K562 (cell line): ENCODE measurements around the gene ATP5PB. TPM values are rescaled to one million over a fixed set of nuclear protein-coding genes. Genes with fewer than 3 reads are reported as not detected.

Source experiments
- ATAC-seq: fragments of 200-7000 bp; cut with Tn5 transposase; 3 replicates; pipeline ENCODE4 v1.9.1; 2020; ENCODE audit warnings: moderate library complexity
- BruUV-seq: library from RNA; stranded (reverse); fragments of 400-500 nt; replicated peaks from 2 replicates; lab custom pipeline; 2021; lab: Mats Ljungman, UMichigan
- CTCF ChIA-PET: fragments of 300-600 bp; formaldehyde crosslinking; extraction: SDS; loops from one replicate; lab custom pipeline; 2021; ENCODE audit warnings: low intra/inter-chr PET ratio; lab: Yijun Ruan, JAX
- POLR2A ChIA-PET: fragments of 300-600, 350-650 bp; sonication (Branson Sonifier 250); formaldehyde crosslinking; extraction: SDS; loops from one replicate; lab custom pipeline; 2021; ENCODE audit warnings: antibody characterized with exemption, inconsistent platforms; lab: Yijun Ruan, JAX
- DNase-seq, 4 experiments: peaks; one replicate each; pipeline versions ENCODE4 v3.0.0 to v3.0.0-alpha.2; 2011 to 2018; ENCODE audit warnings: low spot score in 3 of 4, mixed read lengths in 3 of 4; ENCODE audit errors: extremely low read depth in 1 of 4
- FAIRE-seq: peaks from 2 replicates; lab custom pipeline; 2011; peaks lifted over from hg19 to GRCh38; lab: Jason Lieb, UNC
- H2AFZ ChIP-seq: 2 replicates; pipeline ENCODE4 v1.6.0; 2011; ENCODE audit warnings: low read depth, low read length, control low read depth, inconsistent platforms
- H3K27ac ChIP-seq: fragments of 200-600 bp; 3 replicates; pipeline ENCODE4 v1.8.0; 2011; ENCODE audit warnings: low read depth, mild to moderate bottlenecking, control low read depth, inconsistent platforms, low read length, moderate library complexity, mixed read lengths; ENCODE audit errors: extremely low read depth
- H3K27me3 ChIP-seq, 2 experiments: fragments of 300-600 bp in 1 of 2; 2 replicates in 1 of 2; 3 replicates in 1 of 2; pipeline versions ENCODE4 v1.6.0 to v1.8.0; 2011; ENCODE audit warnings: inconsistent platforms in 2 of 2, low read length in 2 of 2, mild to moderate bottlenecking in 1 of 2, mixed read lengths in 1 of 2, moderate library complexity in 1 of 2; ENCODE audit not compliant: control insufficient read depth in 2 of 2, insufficient read depth in 2 of 2
- H3K36me3 ChIP-seq: fragments of 300-600 bp; 3 replicates; pipeline ENCODE4 v1.8.0; 2011; ENCODE audit warnings: mild to moderate bottlenecking, low read length, inconsistent platforms; ENCODE audit not compliant: control insufficient read depth, insufficient read depth
- H3K4me1 ChIP-seq, 2 experiments: fragments of 200-600 bp in 1 of 2; replicated peaks in 1 of 2; 2 replicates in 1 of 2; 3 replicates in 1 of 2; pipeline versions ENCODE4 v1.5.1 to v1.8.0; 2011; ENCODE audit warnings: inconsistent platforms in 2 of 2, low read length in 2 of 2, mild to moderate bottlenecking in 1 of 2, mixed read lengths in 1 of 2, moderate library complexity in 1 of 2; ENCODE audit not compliant: control insufficient read depth in 2 of 2, insufficient read depth in 2 of 2
- H3K4me2 ChIP-seq: 2 replicates; pipeline ENCODE4 v1.6.1; 2011; ENCODE audit warnings: low read length, control low read depth, inconsistent platforms, mixed read lengths; ENCODE audit not compliant: insufficient read depth
- H3K4me3 ChIP-seq: fragments of 200-600 bp; sonication (generic), shearing (Covaris generic); 2 replicates; pipeline ENCODE4 v1.5.1; 2016; ENCODE audit warnings: control low read depth, inconsistent platforms
- H3K79me2 ChIP-seq: fragments of 200-600 bp; 3 replicates; pipeline ENCODE4 v1.8.0; 2011; ENCODE audit warnings: low read length, inconsistent platforms; ENCODE audit not compliant: control insufficient read depth, insufficient read depth
- H3K9ac ChIP-seq, 2 experiments: 2 replicates each; pipeline versions ENCODE4 v1.6.0 to v1.6.1; 2011; ENCODE audit warnings: low read depth in 2 of 2, low read length in 2 of 2, control low read depth in 1 of 2, inconsistent platforms in 1 of 2, mild to moderate bottlenecking in 1 of 2, mixed read lengths in 1 of 2; ENCODE audit not compliant: insufficient read depth in 1 of 2
- H3K9me1 ChIP-seq: one replicate; pipeline ENCODE4 v1.6.0; 2011; ENCODE audit warnings: inconsistent platforms, mild to moderate bottlenecking, low read length, moderate library complexity; ENCODE audit not compliant: control insufficient read depth, insufficient read depth
- H3K9me3 ChIP-seq: replicated peaks from 2 replicates; pipeline ENCODE4 v1.5.1; 2011; ENCODE audit warnings: low read depth, low read length, inconsistent platforms; ENCODE audit not compliant: control insufficient read depth, insufficient read depth
- H4K20me1 ChIP-seq: replicated peaks from 2 replicates; pipeline ENCODE4 v1.6.1; 2011; ENCODE audit warnings: low read length, inconsistent platforms, mixed read lengths; ENCODE audit not compliant: control insufficient read depth, insufficient read depth
- KLF10 ChIP-seq: fragments of 250-450 bp; sonication (Bioruptor Pico); IDR thresholded peaks from 2 replicates; pipeline ENCODE4 v1.6.1; 2021; ENCODE audit warnings: matching md5 sums
- POLR2A ChIP-seq: fragments of 450-650 bp; conservative IDR thresholded peaks from 2 replicates; pipeline ENCODE4 v1.6.1; 2016
- PRPF4 ChIP-seq: fragments of 200-400 bp; formaldehyde crosslinking; IDR thresholded peaks from one replicate; pipeline ENCODE4 v1.6.1; 2017; ENCODE audit warnings: low read length, low read depth, mild to moderate bottlenecking; ENCODE audit not compliant: insufficient read depth, poor library complexity, severe bottlenecking
- RBM25 ChIP-seq: fragments of 200-400 bp; formaldehyde crosslinking; IDR thresholded peaks from 2 replicates; pipeline ENCODE4 v1.6.1; 2018; ENCODE audit warnings: low read length, low read depth, moderate library complexity; ENCODE audit not compliant: severe bottlenecking
- SUPT5H ChIP-seq: fragments of 450-650 bp; IDR thresholded peaks from 2 replicates; pipeline ENCODE4 v1.6.1; 2016
- ZFP36 ChIP-seq: fragments of 150-350 bp; IDR thresholded peaks from 2 replicates; pipeline ENCODE4 v1.6.1; 2018; ENCODE audit warnings: low read length, low read depth; ENCODE audit not compliant: partially characterized antibody
- ZNF76 ChIP-seq: fragments of 250-450 bp; sonication (Bioruptor Pico); IDR thresholded peaks from 2 replicates; pipeline ENCODE4 v1.4.0; 2020; ENCODE audit warnings: mild to moderate bottlenecking, moderate library complexity, borderline replicate concordance
- WGBS: fragments of 100-300 bp; shearing (Covaris generic); methylation state at CpG from one replicate; pipeline ENCODE4 v1.1.6; 2016; ENCODE audit warnings: low coverage, mixed read lengths; ENCODE audit not compliant: insufficient coverage; ENCODE audit errors: missing lambda C conversion rate; 5-methylcytosine and 5-hydroxymethylcytosine counted together
- in situ Hi-C: fragments of 300-500 bp; cut with MboI; formaldehyde crosslinking; loops from 4 replicates; pipeline ENCODE4 v1.15.0; 2018; ENCODE audit warnings: inconsistent platforms, mixed read lengths
- intact Hi-C: fragments of 100-400 bp; cut with micrococcal nuclease; formaldehyde crosslinking; loops from 2 replicates; pipeline ENCODE4 v1.14.2; 2022
- polyA plus RNA-seq, 8 experiments: library from polyadenylated mRNA; depleted of rRNA in 4 of 8; stranded (reverse) in 5 of 8; unstranded in 3 of 8; fragments of >200 nt; fragmentation: Nextera tagmentation in 2 of 8; fragmentation: Illumina TruSeq in 1 of 8; extraction: Ambion mirVana in 2 of 8; extraction: Trizol in 1 of 8; gene quantifications; 2 replicates each; pipeline versions ENCODE4 v1.2.1 to v1.2.3, GENCODE V29; 2011 to 2014; ENCODE audit warnings: inconsistent platforms in 1 of 8, missing spikeins in 1 of 8
- total RNA-seq, 7 experiments: library from RNA; depleted of rRNA in 6 of 7; stranded (reverse); fragments of >200 nt in 6 of 7; fragmentation: Illumina TruSeq in 2 of 7; extraction: Trizol in 2 of 7; gene quantifications; 2 replicates each; pipeline versions ENCODE4 v1.2.1 to v1.2.3, GENCODE V29; 2011 to 2021; ENCODE audit warnings: low replicate concordance in 1 of 7
- TF ChIP-seq, protein P1 (sequence below): fragments of 250-450 bp; sonication (Bioruptor Pico); IDR thresholded peaks from 2 replicates; pipeline ENCODE4 v1.5.1; 2021; ENCODE audit warnings: mild to moderate bottlenecking
- TF ChIP-seq, protein P2 (sequence below): fragments of 450-650 bp; IDR thresholded peaks from 2 replicates; pipeline ENCODE4 v1.6.1; 2016; ENCODE audit warnings: low read depth

Gene ATP5PB
- total and polyA plus RNA-seq, 9 of the 15 experiments (the other 6 are each of a cell fraction or from before 2014, with no cell fraction given), result 651 to 2,735 (median 1,061) TPM

- DNase-seq (no peak), ATAC-seq (no peak), FAIRE-seq (no peak)
- intact Hi-C loops, result no loop called here
- peaks cover 62% of the 10 kb centered on the region for H3K36me3 ChIP-seq
- no peak overlapping the region for H2AFZ ChIP-seq
- H3K9me1 ChIP-seq, result no peaks in the 10 kb centered on the region
- H3K27me3 ChIP-seq, result no peaks in the 10 kb centered on the region
- H3K4me2 ChIP-seq, result no peak overlapping the region
- no peaks in the 10 kb centered on the region for H4K20me1 ChIP-seq
- no peaks in the 10 kb centered on the region for H3K9me3 ChIP-seq
- WGBS, result 83% methylated on average over 4 of the region's 6 CpGs
- no peak overlapping the region for H3K4me3 ChIP-seq
- peaks cover 5 to 16% of the 10 kb centered on the region in 2 experiments; a peak in 4 of 5 replicates for H3K4me1 ChIP-seq
- POLR2A ChIA-PET, result interaction anchor here (1.0 to 3.7 kb wide), 3 partner anchors 9 to 16 kb away, joined by 3 to 30 read pairs (median 5); partner anchors contain the start of gene WDR77
- TF ChIP-seq KLF10 (CRISPR knock-in tag), result no peak
- peak; percentile 13 for TF ChIP-seq RBM25
- TF ChIP-seq, protein P1, sequence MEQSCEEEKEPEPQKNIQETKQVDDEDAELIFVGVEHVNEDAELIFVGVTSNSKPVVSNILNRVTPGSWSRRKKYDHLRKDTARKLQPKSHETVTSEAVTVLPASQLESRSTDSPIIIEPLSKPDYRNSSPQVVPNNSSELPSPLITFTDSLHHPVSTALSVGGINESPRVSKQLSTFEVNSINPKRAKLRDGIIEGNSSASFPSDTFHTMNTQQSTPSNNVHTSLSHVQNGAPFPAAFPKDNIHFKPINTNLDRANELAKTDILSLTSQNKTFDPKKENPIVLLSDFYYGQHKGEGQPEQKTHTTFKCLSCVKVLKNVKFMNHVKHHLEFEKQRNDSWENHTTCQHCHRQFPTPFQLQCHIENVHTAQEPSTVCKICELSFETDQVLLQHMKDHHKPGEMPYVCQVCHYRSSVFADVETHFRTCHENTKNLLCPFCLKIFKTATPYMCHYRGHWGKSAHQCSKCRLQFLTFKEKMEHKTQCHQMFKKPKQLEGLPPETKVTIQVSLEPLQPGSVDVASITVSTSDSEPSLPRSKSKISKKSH, result no peak
- TF ChIP-seq, protein P2, sequence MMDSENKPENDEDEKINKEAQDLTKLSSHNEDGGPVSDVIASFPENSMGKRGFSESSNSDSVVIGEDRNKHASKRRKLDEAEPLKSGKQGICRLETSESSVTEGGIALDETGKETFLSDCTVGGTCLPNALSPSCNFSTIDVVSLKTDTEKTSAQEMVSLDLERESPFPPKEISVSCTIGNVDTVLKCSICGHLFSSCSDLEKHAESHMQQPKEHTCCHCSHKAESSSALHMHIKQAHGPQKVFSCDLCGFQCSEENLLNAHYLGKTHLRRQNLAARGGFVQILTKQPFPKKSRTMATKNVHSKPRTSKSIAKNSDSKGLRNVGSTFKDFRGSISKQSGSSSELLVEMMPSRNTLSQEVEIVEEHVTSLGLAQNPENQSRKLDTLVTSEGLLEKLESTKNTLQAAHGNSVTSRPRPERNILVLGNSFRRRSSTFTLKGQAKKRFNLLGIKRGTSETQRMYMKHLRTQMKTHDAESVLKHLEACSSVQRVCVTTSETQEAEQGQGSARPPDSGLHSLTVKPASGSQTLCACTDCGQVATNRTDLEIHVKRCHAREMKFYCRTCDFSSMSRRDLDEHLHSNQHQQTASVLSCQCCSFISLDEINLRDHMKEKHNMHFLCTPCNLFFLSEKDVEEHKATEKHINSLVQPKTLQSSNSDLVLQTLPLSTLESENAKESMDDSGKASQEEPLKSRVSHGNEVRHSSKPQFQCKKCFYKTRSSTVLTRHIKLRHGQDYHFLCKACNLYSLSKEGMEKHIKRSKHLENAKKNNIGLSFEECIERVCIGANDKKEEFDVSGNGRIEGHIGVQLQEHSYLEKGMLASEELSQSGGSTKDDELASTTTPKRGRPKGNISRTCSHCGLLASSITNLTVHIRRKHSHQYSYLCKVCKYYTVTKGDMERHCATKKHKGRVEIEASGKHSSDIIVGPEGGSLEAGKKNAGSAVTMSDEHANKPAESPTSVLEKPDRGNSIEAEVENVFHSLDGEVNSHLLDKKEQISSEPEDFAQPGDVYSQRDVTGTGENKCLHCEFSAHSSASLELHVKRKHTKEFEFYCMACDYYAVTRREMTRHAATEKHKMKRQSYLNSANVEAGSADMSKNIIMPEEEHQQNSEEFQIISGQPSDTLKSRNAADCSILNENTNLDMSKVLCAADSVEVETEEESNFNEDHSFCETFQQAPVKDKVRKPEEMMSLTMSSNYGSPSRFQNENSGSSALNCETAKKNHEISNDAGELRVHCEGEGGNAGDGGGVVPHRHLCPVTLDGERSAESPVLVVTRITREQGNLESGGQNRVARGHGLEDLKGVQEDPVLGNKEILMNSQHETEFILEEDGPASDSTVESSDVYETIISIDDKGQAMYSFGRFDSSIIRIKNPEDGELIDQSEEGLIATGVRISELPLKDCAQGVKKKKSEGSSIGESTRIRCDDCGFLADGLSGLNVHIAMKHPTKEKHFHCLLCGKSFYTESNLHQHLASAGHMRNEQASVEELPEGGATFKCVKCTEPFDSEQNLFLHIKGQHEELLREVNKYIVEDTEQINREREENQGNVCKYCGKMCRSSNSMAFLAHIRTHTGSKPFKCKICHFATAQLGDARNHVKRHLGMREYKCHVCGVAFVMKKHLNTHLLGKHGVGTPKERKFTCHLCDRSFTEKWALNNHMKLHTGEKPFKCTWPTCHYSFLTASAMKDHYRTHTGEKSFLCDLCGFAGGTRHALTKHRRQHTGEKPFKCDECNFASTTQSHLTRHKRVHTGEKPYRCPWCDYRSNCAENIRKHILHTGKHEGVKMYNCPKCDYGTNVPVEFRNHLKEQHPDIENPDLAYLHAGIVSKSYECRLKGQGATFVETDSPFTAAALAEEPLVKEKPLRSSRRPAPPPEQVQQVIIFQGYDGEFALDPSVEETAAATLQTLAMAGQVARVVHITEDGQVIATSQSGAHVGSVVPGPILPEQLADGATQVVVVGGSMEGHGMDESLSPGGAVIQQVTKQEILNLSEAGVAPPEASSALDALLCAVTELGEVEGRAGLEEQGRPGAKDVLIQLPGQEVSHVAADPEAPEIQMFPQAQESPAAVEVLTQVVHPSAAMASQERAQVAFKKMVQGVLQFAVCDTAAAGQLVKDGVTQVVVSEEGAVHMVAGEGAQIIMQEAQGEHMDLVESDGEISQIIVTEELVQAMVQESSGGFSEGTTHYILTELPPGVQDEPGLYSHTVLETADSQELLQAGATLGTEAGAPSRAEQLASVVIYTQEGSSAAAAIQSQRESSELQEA, result peak; percentile 51; the same call in 1 of the 2 replicates
- no peak for TF ChIP-seq ZNF76 (CRISPR knock-in tag)
- TF ChIP-seq PRPF4, result no peak
- peak; percentile 46 for TF ChIP-seq ZFP36
- TF ChIP-seq POLR2A, result peak; percentile 54
- TF ChIP-seq SUPT5H, result 0 out of 2 replicates have a peak, but pooled peaks have one; percentile 50
- TF ChIP-seq, all 486 proteins: peak for 5
- Histone ChIP-seq H3K79me2 (peaks cover 10% of the 10 kb centered on the region; the same call in 2 of the 3 replicates), H3K27ac (no peak overlapping the region), H3K9ac (no peak overlapping the region)
- CTCF ChIA-PET, result no interaction called here
- in situ Hi-C loops, result no loop called here
- BruUV-seq, result no TSS peak
Observed at GRCh38 chr1:111461765-111462164, 12.5 kb downstream of the ATP5PB start.
